ENCODE data around the gene SMAD7.

SMAD7 gene

GRCh38 chr18:48929212-48929612 is 21.6 kb downstream of the SMAD7 start:
- Mint-ChIP-seq H3K4me3 (peak overlapping the region; percentile 39), H3K27me3 (no peaks in the 10 kb centered on the region), H3K4me1 (peaks cover 62% of the 10 kb centered on the region), H3K9me3 (no peaks in the 10 kb centered on the region), H3K36me3 (no peaks in the 10 kb centered on the region), H3K27ac (peak overlapping the region; percentile 94)
- no peak for ATAC-seq (ENCODE audit: low read depth)
- no peak for DNase-seq (ENCODE audit: low spot score in 2 of 2)

- Mint-ChIP-seq H3K4me1 (peaks cover 62% of the 10 kb centered on the region), H3K27ac (peak overlapping the region; percentile 94), H3K36me3 (no peaks in the 10 kb centered on the region), H3K4me3 (peak overlapping the region; percentile 39), H3K9me3 (no peaks in the 10 kb centered on the region), H3K27me3 (no peaks in the 10 kb centered on the region)
- ATAC-seq (ENCODE audit: low read depth), result peak; percentile 93
- peak; percentile 71 to 73 for DNase-seq (ENCODE audit: low spot score in 2 of 2)
Measured at GRCh38 chr18:48928787-48929186, 22.0 kb downstream of the SMAD7 start.

GRCh38 chr18:48927286-48928080 is 23.3 kb downstream of the SMAD7 start:
- Mint-ChIP-seq H3K4me1 (peaks cover 62% of the 10 kb centered on the region), H3K27ac (peak overlapping the region; percentile 35), H3K36me3 (no peaks in the 10 kb centered on the region), H3K4me3 (no peak overlapping the region), H3K27me3 (no peaks in the 10 kb centered on the region), H3K9me3 (no peaks in the 10 kb centered on the region)
- ATAC-seq (ENCODE audit: low read depth) (no peak), DNase-seq (ENCODE audit: low spot score in 2 of 2) (no peak)

- Mint-ChIP-seq H3K27me3 (no peaks in the 10 kb centered on the region), H3K4me1 (peaks cover 56% of the 10 kb centered on the region), H3K4me3 (no peak overlapping the region), H3K27ac (peak overlapping the region; percentile 35), H3K36me3 (no peaks in the 10 kb centered on the region), H3K9me3 (no peaks in the 10 kb centered on the region)
- DNase-seq (ENCODE audit: low spot score in 2 of 2), result no peak
- no peak for ATAC-seq (ENCODE audit: low read depth)
Measured at GRCh38 chr18:48926420-48926857, 24.3 kb downstream of the SMAD7 start.

- DNase-seq (ENCODE audit: low spot score in 2 of 2), result no peak
- Mint-ChIP-seq H3K4me3 (no peak overlapping the region), H3K9me3 (no peaks in the 10 kb centered on the region), H3K36me3 (no peaks in the 10 kb centered on the region), H3K27ac (peak overlapping the region; percentile 72), H3K27me3 (no peaks in the 10 kb centered on the region), H3K4me1 (peaks cover 51% of the 10 kb centered on the region)
- no peak for ATAC-seq (ENCODE audit: low read depth)
Measured at GRCh38 chr18:48925491-48925780, 25.3 kb downstream of the SMAD7 start.

GRCh38 chr18:48924630-48925490 is 25.9 kb downstream of the SMAD7 start:
- DNase-seq (ENCODE audit: low spot score in 2 of 2), result no peak
- Mint-ChIP-seq H3K4me3 (peak overlapping the region; percentile 62), H3K36me3 (peaks cover 4% of the 10 kb centered on the region), H3K9me3 (no peaks in the 10 kb centered on the region), H3K27me3 (no peaks in the 10 kb centered on the region), H3K27ac (peak overlapping the region; percentile 72), H3K4me1 (peaks cover 50% of the 10 kb centered on the region)
- no peak for ATAC-seq (ENCODE audit: low read depth)

- Mint-ChIP-seq H3K9me3 (no peaks in the 10 kb centered on the region), H3K27ac (no peak overlapping the region), H3K27me3 (no peaks in the 10 kb centered on the region), H3K4me1 (peaks cover 42% of the 10 kb centered on the region), H3K36me3 (peaks cover 7% of the 10 kb centered on the region), H3K4me3 (peak overlapping the region; percentile 62)
- ATAC-seq (ENCODE audit: low read depth) (peak; percentile 31), DNase-seq (ENCODE audit: low spot score in 2 of 2) (no peak)
Measured at GRCh38 chr18:48923746-48924629, 26.8 kb downstream of the SMAD7 start.

GRCh38 chr18:48922801-48923730 is 27.7 kb downstream of the SMAD7 start:
- Mint-ChIP-seq H3K4me1 (peaks cover 35% of the 10 kb centered on the region), H3K4me3 (peak overlapping the region; percentile 47), H3K27ac (peak overlapping the region; percentile 45), H3K36me3 (peaks cover 7% of the 10 kb centered on the region), H3K27me3 (no peaks in the 10 kb centered on the region), H3K9me3 (no peaks in the 10 kb centered on the region)
- DNase-seq (ENCODE audit: low spot score in 2 of 2) (no peak), ATAC-seq (ENCODE audit: low read depth) (no peak)

GRCh38 chr18:48922226-48922800 is 28.5 kb downstream of the SMAD7 start:
- Mint-ChIP-seq H3K4me3 (no peak overlapping the region), H3K9me3 (no peaks in the 10 kb centered on the region), H3K27me3 (no peaks in the 10 kb centered on the region), H3K36me3 (peaks cover 7% of the 10 kb centered on the region), H3K4me1 (peaks cover 35% of the 10 kb centered on the region), H3K27ac (no peak overlapping the region)
- ATAC-seq (ENCODE audit: low read depth) (no peak), DNase-seq (ENCODE audit: low spot score in 2 of 2) (no peak)

GRCh38 chr18:48921305-48922225 is 29.2 kb downstream of the SMAD7 start:
- H3K4me3 Mint-ChIP-seq, result no peak overlapping the region
- ATAC-seq (ENCODE audit: low read depth) (no peak), DNase-seq (ENCODE audit: low spot score in 2 of 2) (no peak)
- no peaks in the 10 kb centered on the region for H3K9me3 Mint-ChIP-seq
- H3K27ac Mint-ChIP-seq, result no peak overlapping the region
- H3K36me3 Mint-ChIP-seq, result peaks cover 7% of the 10 kb centered on the region
- peaks cover 30% of the 10 kb centered on the region for H3K4me1 Mint-ChIP-seq
- H3K27me3 Mint-ChIP-seq, result no peaks in the 10 kb centered on the region

GRCh38 chr18:48920408-48921038 is 30.2 kb downstream of the SMAD7 start:
- no peak for DNase-seq (ENCODE audit: low spot score in 2 of 2)
- peaks cover 7% of the 10 kb centered on the region for H3K36me3 Mint-ChIP-seq
- no peak overlapping the region for H3K4me3 Mint-ChIP-seq
- no peaks in the 10 kb centered on the region for H3K27me3 Mint-ChIP-seq
- peaks cover 29% of the 10 kb centered on the region for H3K4me1 Mint-ChIP-seq
- H3K9me3 Mint-ChIP-seq, result no peaks in the 10 kb centered on the region
- no peak overlapping the region for H3K27ac Mint-ChIP-seq
- ATAC-seq (ENCODE audit: low read depth), result no peak

- H3K9me3 Mint-ChIP-seq, result no peaks in the 10 kb centered on the region
- no peak overlapping the region for H3K27ac Mint-ChIP-seq
- H3K4me3 Mint-ChIP-seq, result no peak overlapping the region
Measured at GRCh38 chr18:48919547-48919946, 31.2 kb downstream of the SMAD7 start.

More at GRCh38 chr18:48919547-48919946, 31.2 kb downstream of the SMAD7 start:
- ATAC-seq (ENCODE audit: low read depth), result no peak
- Mint-ChIP-seq H3K4me1 (peaks cover 23% of the 10 kb centered on the region), H3K27me3 (no peaks in the 10 kb centered on the region), H3K36me3 (peaks cover 7% of the 10 kb centered on the region)
- no peak for DNase-seq (ENCODE audit: low spot score in 2 of 2)

All from memory B cell (primary cell).